HG02885 (cell line): ENCODE data around the gene LBHD1.
"Not testable (repeated sequence)": the region's sequence is repeated elsewhere in the genome, so short reads cannot be mapped to it uniquely, and the experiment has no call there.

ENCODE experiments used
- ATAC-seq: cut with Tn5 transposase; IDR thresholded peaks from one replicate; pipeline ENCODE4 v1.9.1; 2021; ENCODE audit warnings: mild to moderate bottlenecking; ENCODE audit not compliant: unreplicated experiment, poor library complexity

Gene LBHD1

DNA sequence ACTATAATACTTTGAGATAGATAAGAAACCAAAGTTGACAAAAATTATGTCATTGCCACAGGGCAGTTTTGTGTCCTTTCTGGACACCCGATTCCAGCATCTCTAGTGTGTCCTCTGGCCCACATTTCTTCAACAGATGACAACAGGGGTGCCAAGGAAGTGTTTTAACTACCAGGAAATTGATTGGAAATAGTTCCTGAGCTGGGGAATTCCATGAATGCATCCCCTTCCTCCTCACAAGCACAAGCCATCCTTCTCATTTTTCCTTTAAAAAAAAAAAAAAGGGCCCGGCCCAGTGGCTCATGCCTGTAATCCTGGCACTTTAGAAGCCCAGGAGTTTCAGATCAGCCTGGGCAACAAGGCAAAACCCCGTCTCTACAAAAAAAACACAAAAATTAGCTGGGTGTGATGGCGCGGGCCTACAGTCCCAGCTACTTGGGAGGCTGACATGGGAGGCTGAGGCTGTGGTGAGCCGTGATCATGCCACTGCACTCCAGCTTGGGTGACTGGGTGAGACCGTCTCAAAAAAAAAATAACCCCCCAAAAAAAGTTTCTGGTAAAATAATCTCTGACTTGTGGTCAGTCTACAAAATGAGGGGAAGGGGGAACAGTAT is 49.5 kb downstream of the LBHD1 start:
- ATAC-seq, result no peak

DNA sequence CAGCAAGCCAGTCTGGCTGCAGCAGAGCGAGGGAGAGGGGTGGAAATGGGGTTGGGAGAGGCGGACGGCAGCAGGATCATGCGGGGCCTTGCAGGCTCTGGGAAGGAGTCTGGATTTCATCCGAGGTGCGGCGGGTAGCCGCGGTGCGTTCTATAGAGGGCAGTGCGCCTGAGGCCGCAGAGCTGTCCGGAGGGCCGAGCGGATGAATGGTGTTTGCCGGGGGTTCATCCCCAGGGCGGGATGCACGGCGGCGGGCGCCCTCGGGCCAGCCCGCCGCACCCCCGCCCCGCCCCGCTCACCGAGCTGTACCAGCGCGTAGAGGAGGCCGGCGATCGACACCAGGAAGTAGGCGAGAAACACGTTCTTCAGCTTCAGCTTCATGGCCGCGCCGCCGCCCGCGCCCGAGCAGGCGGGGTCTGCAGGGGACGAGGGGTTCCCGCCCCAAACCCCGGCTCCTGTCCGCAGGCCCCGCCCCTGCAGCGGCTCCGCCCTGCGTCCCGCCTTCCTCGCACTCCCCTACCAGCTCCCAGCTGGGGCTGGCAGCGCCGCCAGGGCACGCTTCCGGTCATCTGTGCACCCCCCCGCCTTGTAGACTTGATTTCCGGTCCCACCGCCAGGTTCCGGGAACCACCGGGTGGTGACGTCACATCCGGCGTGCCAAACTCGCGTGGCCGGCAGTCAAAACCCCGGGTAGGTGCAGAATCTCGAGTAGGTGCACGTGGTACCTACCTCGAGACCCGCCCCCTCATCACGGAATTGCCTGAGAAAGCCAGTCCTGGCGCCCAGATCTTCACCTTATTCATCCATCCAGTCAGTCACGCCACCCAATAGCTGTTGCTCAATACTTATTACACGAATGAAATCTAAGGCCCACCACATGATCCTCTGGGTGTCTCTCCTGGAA is 50.2 kb downstream of the LBHD1 start, which contains the start of gene B3GAT3:
B3GAT3 (minus strand) TSS at position 420 of the 904 bp plus-strand sequence; CDS start at position 381, 39 bp downstream.
- ATAC-seq, result peak; percentile 93

- no peak for ATAC-seq
Measured at GRCh38 chr11:62621027-62621566, 51.0 kb downstream of the LBHD1 start.

DNA sequence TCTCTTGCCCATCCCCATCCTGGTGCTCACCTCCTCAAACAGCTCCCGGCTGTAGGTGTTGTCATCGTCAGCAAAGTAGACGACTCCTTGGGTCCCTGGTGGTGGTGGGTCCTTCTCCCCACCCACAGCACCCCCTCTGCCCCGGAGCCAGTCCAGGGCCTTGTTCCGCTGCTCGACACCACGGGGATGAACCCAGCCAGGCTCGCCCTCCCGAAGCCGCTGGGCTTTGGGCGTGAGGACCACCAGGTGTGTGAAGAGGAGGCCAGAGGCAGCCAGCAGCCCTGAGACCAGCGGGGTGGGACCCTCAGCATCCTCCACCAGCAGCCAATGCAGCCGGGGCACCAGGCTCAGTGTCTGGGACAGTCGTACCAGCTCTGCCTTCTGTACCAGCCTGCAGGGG is 55.1 kb downstream of the LBHD1 start:
- ATAC-seq, result not testable (repeated sequence)

- no peak for ATAC-seq
Measured at GRCh38 chr11:62615521-62615920, 56.5 kb downstream of the LBHD1 start.

DNA sequence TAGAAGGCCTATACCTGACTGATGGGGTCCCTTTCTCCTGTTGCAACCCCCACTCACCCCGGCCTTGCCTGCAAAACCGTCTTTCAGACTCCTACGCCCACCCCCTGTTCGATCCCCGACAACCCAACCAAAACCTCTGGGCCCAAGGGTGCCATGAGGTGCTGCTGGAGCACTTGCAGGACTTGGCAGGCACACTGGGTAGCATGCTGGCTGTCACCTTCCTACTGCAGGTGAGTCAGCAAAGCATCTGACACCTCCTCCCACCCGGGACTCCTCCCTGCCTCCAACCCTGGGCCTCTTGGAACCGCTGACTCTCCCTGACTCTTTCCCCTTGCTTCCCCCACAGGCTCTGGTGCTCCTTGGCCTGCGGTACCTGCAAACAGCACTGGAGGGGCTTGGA is 57.8 kb downstream of the LBHD1 start:
- ATAC-seq, result no peak

DNA sequence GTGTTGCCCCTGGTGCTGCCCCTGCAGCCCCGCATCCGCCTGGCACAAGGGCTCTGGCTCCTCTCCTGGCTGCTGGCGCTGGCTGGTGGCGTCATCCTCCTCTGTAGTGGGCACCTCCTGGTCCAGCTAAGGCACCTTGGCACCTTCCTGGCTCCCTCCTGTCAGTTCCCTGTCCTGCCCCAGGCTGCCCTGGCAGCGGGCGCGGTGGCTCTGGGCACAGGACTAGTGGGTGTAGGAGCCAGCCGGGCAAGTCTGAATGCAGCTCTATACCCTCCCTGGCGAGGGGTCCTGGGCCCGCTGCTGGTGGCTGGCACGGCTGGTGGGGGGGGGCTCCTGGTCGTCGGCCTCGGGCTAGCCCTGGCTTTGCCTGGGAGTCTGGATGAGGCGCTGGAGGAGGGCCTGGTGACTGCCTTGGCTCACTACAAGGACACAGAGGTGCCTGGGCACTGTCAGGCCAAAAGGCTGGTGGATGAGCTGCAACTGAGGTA is 58.7 kb downstream of the LBHD1 start:
- ATAC-seq, result no peak
